PC-3 (cell line): ENCODE results near the gene KIF18B. TPM values are rescaled to one million over a fixed set of nuclear protein-coding genes. Genes with fewer than 3 reads are reported as not detected.

Source experiments
- ATAC-seq: fragments of 200-7000 bp; cut with Tn5 transposase; 2 replicates; pipeline ENCODE4 v1.9.1; 2020; ENCODE audit warnings: mild to moderate bottlenecking, moderate library complexity
- BruUV-seq: library from RNA; stranded (reverse); fragments of 400-500 nt; replicated peaks from 2 replicates; lab custom pipeline; 2021; lab: Mats Ljungman, UMichigan
- CTCF ChIA-PET: fragments of 300-600 bp; sonication (Branson Sonifier 250); formaldehyde crosslinking; loops from one replicate; lab custom pipeline; 2022; ENCODE audit warnings: antibody characterized with exemption; lab: Charles Lee
- POLR2A ChIA-PET: fragments of 300-600 bp; sonication (Branson Sonifier 250); formaldehyde crosslinking; loops from one replicate; lab custom pipeline; 2022; ENCODE audit warnings: antibody characterized with exemption; ENCODE audit not compliant: unreplicated experiment; lab: Charles Lee
- DNase-seq: peaks from one replicate; pipeline ENCODE4 v3.0.0-alpha.2; 2015
- H2AFZ ChIP-seq: fragments of 300-600 bp; sonication (generic); 2 replicates; pipeline ENCODE4 v1.6.0; 2016; ENCODE audit warnings: antibody characterized with exemption, low read length
- H3F3A ChIP-seq: fragments of 300-600 bp; sonication (generic); one replicate; pipeline ENCODE4 v1.6.0; 2017; ENCODE audit warnings: antibody characterized with exemption, low read length, control low read depth, mild to moderate bottlenecking; ENCODE audit not compliant: unreplicated experiment
- H3K27ac ChIP-seq: fragments of 300-600 bp; sonication (generic); 2 replicates; pipeline ENCODE4 v1.5.1; 2016; ENCODE audit warnings: mild to moderate bottlenecking, low read length
- H3K27me3 ChIP-seq: fragments of 300-600 bp; sonication (generic); 2 replicates; pipeline ENCODE4 v1.6.1; 2016; ENCODE audit warnings: low read length, mixed read lengths
- H3K36me3 ChIP-seq: fragments of 300-600 bp; sonication (generic); 2 replicates; pipeline ENCODE4 v1.6.1; 2016; ENCODE audit warnings: low read depth, mixed run types, low read length, mixed read lengths
- H3K4me1 ChIP-seq: fragments of 300-600 bp; sonication (generic); 2 replicates; pipeline ENCODE4 v1.5.1; 2016; ENCODE audit warnings: low read length; ENCODE audit not compliant: insufficient read depth
- H3K4me2 ChIP-seq: fragments of 300-600 bp; sonication (generic); 2 replicates; pipeline ENCODE4 v1.6.0; 2016; ENCODE audit warnings: low read length
- H3K4me3 ChIP-seq: fragments of 300-600 bp; sonication (generic); 2 replicates; pipeline ENCODE4 v1.5.1; 2016; ENCODE audit warnings: mild to moderate bottlenecking, low read length, mixed read lengths
- H3K79me2 ChIP-seq: fragments of 300-600 bp; sonication (generic); 2 replicates; pipeline ENCODE4 v1.6.1; 2017; ENCODE audit warnings: low read length, mixed read lengths
- H3K9ac ChIP-seq: fragments of 300-600 bp; sonication (generic); 2 replicates; pipeline ENCODE4 v1.6.0; 2016; ENCODE audit warnings: mild to moderate bottlenecking, low read length
- H3K9me2 ChIP-seq: fragments of 300-600 bp; sonication (generic); replicated peaks from 2 replicates; pipeline ENCODE4 v1.6.1; 2016; ENCODE audit warnings: mixed run types, low read length, mixed read lengths
- H3K9me3 ChIP-seq: fragments of 300-600 bp; sonication (generic); 2 replicates; pipeline ENCODE4 v1.6.1; 2016; ENCODE audit warnings: low read length, mixed read lengths
- H4K20me1 ChIP-seq: fragments of 300-600 bp; sonication (generic); 2 replicates; pipeline ENCODE4 v1.6.1; 2016; ENCODE audit warnings: low read length, mixed read lengths
- CTCF ChIP-seq: fragments of 300-600 bp; sonication (generic); conservative IDR thresholded peaks from 2 replicates; pipeline ENCODE4 v1.5.1; 2017; ENCODE audit warnings: antibody characterized with exemption, low read depth, mild to moderate bottlenecking, low read length
- EZH2 ChIP-seq: fragments of 300-600 bp; sonication (generic); IDR thresholded peaks from one replicate; pipeline ENCODE4 v1.6.1; 2017; ENCODE audit warnings: antibody characterized with exemption, mild to moderate bottlenecking, low read length; ENCODE audit not compliant: unreplicated experiment
- EZH2phosphoT487 ChIP-seq: fragments of 300-600 bp; sonication (generic); IDR thresholded peaks from 2 replicates; pipeline ENCODE4 v1.6.1; 2018; ENCODE audit warnings: mild to moderate bottlenecking, antibody characterized with exemption, low read length, borderline replicate concordance
- intact Hi-C: fragments of 100-400 bp; cut with micrococcal nuclease; formaldehyde crosslinking; loops from 2 replicates; pipeline ENCODE4 v1.9.0; 2023
- total RNA-seq: library from RNA; depleted of rRNA; stranded (reverse); fragments of >200 nt; gene quantifications from 2 replicates; pipeline ENCODE4 v1.2.3, GENCODE V29; 2014

Gene KIF18B
- total RNA-seq, 1 experiment from 2014 or later = 25.0 TPM

GRCh38 chr17:44967907-44968224, 20.3 kb upstream of the KIF18B start:
- Histone ChIP-seq H3F3A (no peaks in the 10 kb centered on the region), H3K9me2 (no peaks in the 10 kb centered on the region), H3K27ac (no peak overlapping the region), H3K4me3 (no peak overlapping the region), H3K9me3 (no peaks in the 10 kb centered on the region), H3K27me3 (peaks cover 14% of the 10 kb centered on the region), H4K20me1 (no peaks in the 10 kb centered on the region), H3K9ac (no peak overlapping the region), H3K4me1 (peaks cover 15% of the 10 kb centered on the region; the same call in 1 of the 2 replicates), H2AFZ (no peak overlapping the region), H3K4me2 (no peak overlapping the region), H3K79me2 (no peaks in the 10 kb centered on the region), H3K36me3 (no peaks in the 10 kb centered on the region)
- ChIA-PET POLR2A (interaction anchor here (0.6 kb wide), 1 partner anchor 20 kb away, joined by 11 read pairs; no protein-coding TSS in a partner anchor), CTCF (interaction anchor here (0.6 to 0.7 kb wide), 7 partner anchors 10 to 409 kb away, joined by 3 to 19 read pairs (median 6); no protein-coding TSS in a partner anchor)
- DNase-seq = no peak
- BruUV-seq = no TSS peak
- TF ChIP-seq CTCF (no peak), EZH2phosphoT487 (no peak), EZH2 (no peak)
- peak; percentile 14 for ATAC-seq
- intact Hi-C loops = loop anchor here (1.0 kb wide), 1 partner anchor 21 kb away; the partner anchor contains the start of gene KIF18B

DNA sequence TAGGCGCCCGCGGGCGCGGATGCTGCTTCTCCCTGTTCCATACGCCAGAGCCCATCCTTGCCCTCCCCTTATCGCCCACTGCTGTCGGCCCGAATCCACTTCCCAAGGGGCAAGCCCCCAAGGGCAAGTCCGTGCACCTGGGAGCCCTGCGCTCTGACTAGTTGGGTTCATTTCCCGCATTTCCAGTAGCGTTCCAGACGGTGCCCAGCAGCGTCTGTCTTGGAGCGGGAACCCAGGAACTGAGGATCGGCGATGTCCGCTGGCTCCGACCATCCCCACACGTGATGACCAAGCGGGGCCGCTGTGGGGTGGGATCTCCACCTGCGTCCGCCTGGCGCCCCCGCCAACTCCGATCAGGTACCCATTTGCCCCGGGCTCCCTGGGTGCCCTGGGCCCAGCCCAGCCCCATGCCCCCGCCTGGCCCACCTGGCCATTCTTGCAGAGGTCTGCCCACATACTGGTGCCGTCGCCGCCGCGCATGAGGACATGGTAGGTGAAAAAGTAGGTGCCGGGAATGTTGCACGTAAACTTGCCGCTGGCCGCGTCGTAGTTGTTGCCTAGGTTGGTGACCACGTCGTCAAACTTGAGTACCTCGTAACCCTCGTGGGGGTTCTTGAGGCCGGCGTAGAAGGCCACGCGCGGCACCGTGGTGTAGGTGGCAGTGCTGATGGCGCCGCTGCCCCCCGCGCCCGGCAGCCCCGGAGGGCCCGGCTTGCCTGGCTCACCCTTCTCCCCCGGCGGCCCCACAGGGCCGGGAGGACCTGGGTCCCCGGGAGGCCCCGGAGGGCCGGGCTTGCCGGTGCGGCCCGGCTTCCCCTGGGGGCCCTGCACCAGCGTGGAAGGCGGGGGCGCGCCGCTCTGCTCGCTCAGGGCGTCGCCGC, 19.7 kb upstream of the KIF18B start:
- H3F3A ChIP-seq = no peaks in the 10 kb centered on the region
- no peak overlapping the region for H3K9ac ChIP-seq
- ChIA-PET CTCF (no interaction called here), POLR2A (no interaction called here)
- H3K9me3 ChIP-seq = no peaks in the 10 kb centered on the region
- H3K27me3 ChIP-seq = peaks cover 14% of the 10 kb centered on the region
- H3K9me2 ChIP-seq = no peaks in the 10 kb centered on the region
- H3K27ac ChIP-seq = no peak overlapping the region
- no peak overlapping the region for H3K4me2 ChIP-seq
- H3K36me3 ChIP-seq = no peaks in the 10 kb centered on the region
- H4K20me1 ChIP-seq = no peaks in the 10 kb centered on the region
- no peak overlapping the region for H2AFZ ChIP-seq
- BruUV-seq = no TSS peak
- peaks cover 9% of the 10 kb centered on the region; the same call in 1 of the 2 replicates for H3K4me1 ChIP-seq
- intact Hi-C loops = no loop called here
- DNase-seq = no peak
- H3K4me3 ChIP-seq = no peak overlapping the region
- no peaks in the 10 kb centered on the region for H3K79me2 ChIP-seq
- ATAC-seq = no peak
- TF ChIP-seq EZH2phosphoT487 (no peak), CTCF (no peak), EZH2 (no peak)
